Stromal cell of bone marrow (primary cell): Measurements from ENCODE around the gene MAP3K3.

Experiments
- DNase-seq: peaks from one replicate; pipeline ENCODE4 v3.0.0-alpha.2; 2012; ENCODE audit warnings: low read depth

The MAP3K3 gene

GRCh38 chr17:63652106-63652505, 29.9 kb downstream of the MAP3K3 start:
- DNase-seq = no peak

- no peak for DNase-seq
Observed at GRCh38 chr17:63653050-63653449, 30.8 kb downstream of the MAP3K3 start.

DNA sequence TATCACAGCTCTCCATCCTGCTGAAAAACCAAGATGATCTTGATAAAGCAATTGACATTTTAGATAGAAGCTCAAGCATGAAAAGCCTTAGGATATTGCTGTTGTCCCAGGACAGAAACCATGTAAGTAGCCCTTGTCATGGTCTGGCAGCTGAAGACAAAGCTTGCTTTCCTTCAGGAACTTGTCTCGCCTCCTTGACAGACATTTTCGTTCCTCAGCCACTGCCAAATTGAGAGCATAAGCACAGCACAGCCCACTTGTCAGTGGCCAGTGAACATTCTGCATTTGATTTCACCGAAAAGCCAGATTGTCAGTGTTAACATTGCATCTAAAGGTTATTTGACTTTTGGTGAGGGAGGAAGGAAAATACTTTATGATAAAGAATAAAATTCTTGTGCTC, 35.6 kb downstream of the MAP3K3 start:
- DNase-seq = no peak

DNA sequence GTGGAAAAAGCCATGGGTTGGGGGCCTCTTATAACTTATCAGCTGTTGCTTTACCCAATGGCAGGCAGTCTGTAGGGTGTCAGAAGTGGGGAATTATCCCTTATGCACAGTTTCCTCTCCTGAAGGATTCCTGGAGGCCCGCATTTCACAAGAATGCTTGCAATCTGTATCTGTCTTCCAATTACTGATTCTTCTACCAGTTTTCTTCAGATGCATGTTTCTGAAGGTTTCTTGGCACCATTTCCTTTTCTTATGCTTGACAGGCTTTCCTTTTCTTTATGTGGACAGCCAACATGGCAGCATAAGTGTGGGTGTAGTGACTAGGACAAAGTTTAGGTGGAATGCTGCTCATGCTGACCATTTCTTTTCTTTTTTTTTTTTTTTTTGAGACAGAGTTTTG, 36.1 kb downstream of the MAP3K3 start:
- DNase-seq = no peak

- no peak for DNase-seq
Observed at GRCh38 chr17:63659850-63660249, 37.6 kb downstream of the MAP3K3 start.

DNA sequence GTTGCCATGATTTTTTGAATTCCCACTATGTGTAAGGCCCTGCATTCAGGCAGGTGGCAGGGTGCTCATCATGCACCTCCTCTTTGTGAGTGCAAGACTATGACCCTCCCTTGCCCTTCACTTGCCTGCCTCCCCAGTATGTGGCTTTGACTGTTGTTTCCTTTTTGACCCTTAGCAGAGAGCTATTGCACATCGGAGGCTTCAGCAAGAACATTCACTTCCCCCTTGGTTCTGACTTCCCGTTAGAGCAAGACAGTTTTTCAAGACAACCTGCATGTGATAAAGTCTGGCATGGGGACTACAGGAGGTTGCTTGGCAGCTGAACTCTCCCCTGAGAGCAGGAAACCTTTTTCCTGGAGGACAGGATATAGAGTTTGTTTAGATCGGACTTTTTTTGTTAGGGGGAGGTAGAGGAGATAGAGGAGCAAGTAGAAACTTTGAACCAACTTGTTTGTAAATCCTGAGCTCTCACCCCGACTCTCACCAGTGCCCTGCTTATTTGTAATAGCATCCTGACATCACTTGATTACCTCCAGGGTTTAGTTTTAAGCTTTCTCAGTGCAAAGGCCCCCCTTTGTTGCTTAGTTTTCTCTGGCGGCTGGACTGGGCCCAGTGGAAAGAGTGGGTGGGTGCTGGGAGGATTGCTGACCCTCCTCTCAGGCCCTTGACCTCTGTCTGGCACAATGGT, 43.5 kb downstream of the MAP3K3 start:
- DNase-seq = no peak

- no peak for DNase-seq
Observed at GRCh38 chr17:63672856-63673255, 50.6 kb downstream of the MAP3K3 start.

GRCh38 chr17:63675231-63675606, 53.0 kb downstream of the MAP3K3 start:
- no peak for DNase-seq

- DNase-seq = peak; percentile 81
Observed at GRCh38 chr17:63675607-63676546, 53.7 kb downstream of the MAP3K3 start.

DNA sequence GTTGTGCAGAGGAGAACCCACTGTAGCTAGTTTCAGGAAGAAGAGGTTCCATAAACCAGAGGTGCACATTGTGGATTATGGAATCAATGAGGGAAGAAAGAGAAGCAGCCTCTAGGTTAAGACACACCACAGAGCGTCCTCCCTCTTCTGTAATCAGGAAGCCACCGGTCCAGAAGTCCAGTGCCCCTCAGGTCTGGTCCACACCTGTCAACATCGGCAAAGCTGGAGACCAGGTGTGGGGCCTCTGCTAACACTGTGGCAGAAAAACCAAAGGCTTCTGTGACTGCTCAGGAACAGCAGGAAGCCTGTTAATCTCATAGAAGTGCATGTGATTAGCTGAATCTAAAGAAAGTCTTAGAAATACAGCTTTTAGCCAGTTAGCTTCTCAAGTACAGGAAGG, 54.4 kb downstream of the MAP3K3 start:
- DNase-seq = no peak

DNA sequence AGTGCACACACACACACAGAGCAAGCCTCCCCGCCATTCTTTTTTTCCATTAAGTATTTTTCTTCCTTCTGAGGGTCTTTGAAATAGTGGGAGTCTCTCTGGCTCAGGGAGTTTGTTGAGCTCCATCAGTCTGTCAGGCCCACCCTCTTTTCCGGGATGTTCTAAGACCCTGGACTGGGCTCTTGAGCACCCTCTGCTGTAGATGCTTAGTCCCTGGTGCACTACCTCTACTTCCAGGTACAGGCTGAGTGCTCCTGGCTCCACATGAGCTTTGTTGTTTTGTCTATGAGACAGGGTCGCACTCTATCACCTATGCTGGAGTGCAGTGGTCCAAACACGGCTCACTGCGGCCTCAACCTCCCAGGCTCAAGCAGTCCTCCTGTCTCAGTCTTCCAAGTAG, 57.0 kb downstream of the MAP3K3 start:
- no peak for DNase-seq

DNA sequence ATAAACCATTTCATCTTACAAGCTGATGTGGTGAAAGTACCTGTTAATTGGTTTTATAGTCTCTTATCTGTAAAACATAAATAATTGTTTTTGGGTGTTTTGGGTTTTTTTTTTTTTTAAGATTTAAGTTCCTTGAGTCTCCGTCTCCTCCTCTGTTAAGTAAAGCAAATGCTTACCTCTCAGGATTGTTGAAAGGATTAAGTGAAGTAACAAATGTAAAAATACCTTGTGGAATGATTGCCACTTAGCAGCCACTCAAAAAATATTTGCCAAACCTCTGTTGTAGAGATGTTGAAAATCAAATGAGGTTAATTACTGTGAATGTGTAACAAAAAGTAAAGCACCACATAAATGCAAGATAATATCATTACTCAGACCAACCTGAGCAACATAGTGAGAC, 58.5 kb downstream of the MAP3K3 start:
- DNase-seq = no peak

DNA sequence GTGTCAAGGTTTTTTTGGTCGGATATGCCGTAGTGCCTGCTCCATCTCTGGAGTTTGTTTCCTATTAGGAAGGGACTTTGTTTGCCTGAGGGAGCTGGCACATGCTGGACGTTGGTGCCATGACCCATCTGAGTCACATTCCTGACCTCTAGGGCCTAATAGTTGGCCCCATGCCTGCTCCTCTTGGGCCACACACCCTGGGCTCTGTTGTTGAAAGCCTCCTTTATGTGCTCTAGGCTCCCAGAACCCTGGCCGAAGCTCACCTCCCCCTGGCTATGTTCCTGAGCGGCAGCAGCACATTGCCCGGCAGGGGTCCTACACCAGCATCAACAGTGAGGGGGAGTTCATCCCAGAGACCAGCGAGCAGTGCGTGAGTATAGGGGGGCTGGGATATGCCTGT, 59.3 kb downstream of the MAP3K3 start:
- DNase-seq = no peak

DNA sequence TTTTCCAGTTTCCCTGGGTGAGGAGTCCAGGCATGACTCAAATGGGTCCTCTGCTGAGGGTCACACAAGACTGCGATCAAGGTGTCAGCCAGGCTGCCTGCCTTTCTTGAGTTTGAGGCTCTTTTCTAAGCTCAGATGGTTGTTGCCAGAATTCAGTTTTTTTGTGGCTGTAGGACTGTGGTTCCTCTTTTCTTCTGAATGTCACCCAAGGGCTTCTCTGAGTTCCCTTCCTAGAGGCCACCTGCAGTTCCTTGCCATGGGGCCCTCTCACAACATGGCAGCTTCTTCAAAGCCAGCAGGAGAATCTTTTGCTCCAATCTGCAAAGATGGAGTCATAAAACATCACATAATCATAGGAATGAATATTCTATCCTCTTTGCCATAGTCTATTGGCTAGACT, 60.2 kb downstream of the MAP3K3 start:
- no peak for DNase-seq

GRCh38 chr17:63682981-63683380, 60.8 kb downstream of the MAP3K3 start:
- DNase-seq = no peak

- DNase-seq = no peak
Observed at GRCh38 chr17:63685041-63685440, 62.8 kb downstream of the MAP3K3 start.

GRCh38 chr17:63685578-63685977, 63.4 kb downstream of the MAP3K3 start:
- DNase-seq = no peak

GRCh38 chr17:63686138-63686685, 64.0 kb downstream of the MAP3K3 start:
- no peak for DNase-seq

DNA sequence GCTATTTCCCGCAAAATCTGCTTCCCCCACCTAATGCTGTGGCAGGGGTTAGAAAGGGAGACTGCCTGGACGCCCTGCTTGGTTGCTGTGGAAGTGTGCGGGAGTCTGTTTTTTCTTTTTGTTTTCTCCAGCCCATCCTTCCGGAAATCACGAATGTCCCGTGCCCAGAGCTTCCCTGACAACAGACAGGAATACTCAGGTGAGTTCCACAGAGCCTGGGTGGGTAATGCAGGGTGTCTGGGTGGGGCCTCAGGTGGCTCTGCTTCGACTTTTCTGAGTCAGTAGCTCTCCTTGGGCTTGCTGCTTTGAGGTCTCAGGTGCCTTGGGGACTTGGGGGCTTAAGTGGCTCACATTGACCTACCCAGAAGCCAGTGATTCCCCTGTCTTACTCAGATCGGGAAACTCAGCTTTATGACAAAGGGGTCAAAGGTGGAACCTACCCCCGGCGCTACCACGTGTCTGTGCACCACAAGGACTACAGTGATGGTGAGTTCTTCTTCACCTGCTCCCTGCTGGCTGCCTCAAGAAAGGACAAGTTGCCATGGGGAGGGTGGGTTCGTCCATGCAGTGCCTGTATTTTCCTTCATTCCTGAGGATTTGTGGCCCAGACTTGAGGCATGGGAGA, 66.3 kb downstream of the MAP3K3 start:
- no peak for DNase-seq

GRCh38 chr17:63689479-63689878, 67.3 kb downstream of the MAP3K3 start:
- DNase-seq = no peak

GRCh38 chr17:63692195-63692816, 70.1 kb downstream of the MAP3K3 start:
- DNase-seq = no peak

- no peak for DNase-seq
Observed at GRCh38 chr17:63693411-63694113, 71.3 kb downstream of the MAP3K3 start.
